HepG2 (cell line): Measurements from ENCODE around the gene MC1R. TPM values are rescaled to one million over a fixed set of nuclear protein-coding genes. Genes with fewer than 3 reads are reported as not detected.
A peak's percentile ranks its signal among the peaks of the same experiment; 100 is the strongest.

Experiments
- ARNT2 ChIP-seq: sonication (generic); formaldehyde crosslinking; IDR thresholded peaks from 2 replicates; pipeline ENCODE4 v1.8.0; 2022; ENCODE audit warnings: mild to moderate bottlenecking, low read depth, missing genetic modification reagents, moderate library complexity
- ATRX ChIP-seq: sonication (generic); formaldehyde crosslinking; IDR thresholded peaks from 2 replicates; pipeline ENCODE4 v1.4.0; 2020; ENCODE audit warnings: missing genetic modification reagents, borderline replicate concordance
- CENPX ChIP-seq: sonication (generic); formaldehyde crosslinking; IDR thresholded peaks from 2 replicates; pipeline ENCODE4 v1.9.0; 2021; ENCODE audit warnings: mild to moderate bottlenecking, missing genetic modification reagents, moderate library complexity
- FOXA1 ChIP-seq, 2 experiments: fragments of 450-650 bp in 1 of 2; sonication (generic) in 1 of 2; formaldehyde crosslinking in 1 of 2; IDR thresholded peaks; 2 replicates each; pipeline versions ENCODE4 v1.4.0 to v1.6.1; 2016 to 2020; ENCODE audit warnings: missing genetic modification reagents in 1 of 2
- HNRNPLL ChIP-seq: fragments of 200-400 bp; formaldehyde crosslinking; IDR thresholded peaks from 2 replicates; pipeline ENCODE4 v1.6.1; 2017; ENCODE audit warnings: mild to moderate bottlenecking, low read depth, low read length; ENCODE audit not compliant: poor library complexity, severe bottlenecking
- HOXA3 ChIP-seq: sonication (generic); formaldehyde crosslinking; IDR thresholded peaks from 2 replicates; pipeline ENCODE4 v1.5.0; 2020; ENCODE audit warnings: missing genetic modification reagents
- JARID2 ChIP-seq: sonication (generic); formaldehyde crosslinking; IDR thresholded peaks from 2 replicates; pipeline ENCODE4 v1.8.1; 2023; ENCODE audit warnings: missing genetic modification reagents, inconsistent platforms; ENCODE audit not compliant: insufficient replicate concordance
- POLR2G ChIP-seq: fragments of 200-400 bp; formaldehyde crosslinking; IDR thresholded peaks from 2 replicates; pipeline ENCODE4 v1.6.1; 2018; ENCODE audit warnings: mild to moderate bottlenecking, low read depth, low read length, moderate library complexity
- PRDM15 ChIP-seq: sonication (generic); formaldehyde crosslinking; IDR thresholded peaks from 2 replicates; pipeline ENCODE4 v1.4.0; 2020; ENCODE audit warnings: missing genetic modification reagents
- REST ChIP-seq, 2 experiments: IDR thresholded peaks; 2 replicates each; pipeline ENCODE4 v1.6.1; 2011 to 2012; ENCODE audit warnings: low read length in 2 of 2, borderline replicate concordance in 1 of 2, low read depth in 1 of 2, mild to moderate bottlenecking in 1 of 2, moderate library complexity in 1 of 2
- RFX3 ChIP-seq: IDR thresholded peaks from 2 replicates; pipeline ENCODE4 v1.6.1; 2016; ENCODE audit warnings: missing biosample characterization, missing genetic modification reagents
- SMARCC2 ChIP-seq: fragments of 450-650 bp; IDR thresholded peaks from 2 replicates; pipeline ENCODE4 v1.6.1; 2017; ENCODE audit warnings: antibody characterized with exemption, mild to moderate bottlenecking
- TGIF2 ChIP-seq: IDR thresholded peaks from 2 replicates; pipeline ENCODE4 v1.6.1; 2016; ENCODE audit warnings: control low read depth, missing compliant biosample characterization
- ZNF280B ChIP-seq: sonication (generic); formaldehyde crosslinking; IDR thresholded peaks from 2 replicates; pipeline ENCODE4 v1.5.0; 2020; ENCODE audit warnings: missing genetic modification reagents, mild to moderate bottlenecking, borderline replicate concordance
- ZNF333 ChIP-seq: sonication (generic); formaldehyde crosslinking; IDR thresholded peaks from 2 replicates; pipeline ENCODE4 v1.4.0; 2020; ENCODE audit warnings: mild to moderate bottlenecking, missing genetic modification reagents, borderline replicate concordance
- ZNF557 ChIP-seq: sonication (generic); formaldehyde crosslinking; IDR thresholded peaks from 2 replicates; pipeline ENCODE4 v1.4.0; 2020; ENCODE audit warnings: missing genetic modification reagents
- ZNF576 ChIP-seq: sonication (generic); formaldehyde crosslinking; IDR thresholded peaks from 2 replicates; pipeline ENCODE4 v1.4.0; 2020; ENCODE audit warnings: mild to moderate bottlenecking, missing genetic modification reagents
- ZNF619 ChIP-seq: sonication (generic); formaldehyde crosslinking; IDR thresholded peaks from 2 replicates; pipeline ENCODE4 v1.4.0; 2020; ENCODE audit warnings: mild to moderate bottlenecking, missing genetic modification reagents
- polyA plus RNA-seq, 8 experiments: library from polyadenylated mRNA; depleted of rRNA in 3 of 8; stranded (reverse) in 7 of 8; unstranded in 1 of 8; fragments of >200 nt; fragmentation: Illumina TruSeq in 4 of 8; extraction: Trizol in 4 of 8; gene quantifications; 2 replicates each; pipeline versions ENCODE4 v1.2.1 to v1.2.3, GENCODE V29; 2011 to 2016; ENCODE audit warnings: low read depth in 4 of 8, missing spikeins in 1 of 8, mixed read lengths in 1 of 8; ENCODE audit not compliant: insufficient read depth in 1 of 8
- total RNA-seq, 5 experiments: library from RNA; depleted of rRNA; stranded (reverse); fragments of >200 nt; fragmentation: Illumina TruSeq; extraction: Trizol; gene quantifications; 2 replicates each; pipeline ENCODE4 v1.2.3, GENCODE V29; 2016; ENCODE audit warnings: low read depth in 1 of 5

MC1R gene
- total and polyA plus RNA-seq, 2 of the 13 experiments (the other 11 are each of a cell fraction or from before 2014, with no cell fraction given): 9.1 to 14.8 TPM

- TF ChIP-seq REST (IDR thresholded peaks at IDR 0.05; ENCODE audit: borderline replicate concordance in 1 of 2, low read depth in 1 of 2, low read length in 2 of 2): peak in 1 of 2 experiments; percentile 90; a peak in 2 of 4 replicates
- TF ChIP-seq HOXA3: no peak
- no peak for TF ChIP-seq CENPX (CRISPR knock-in tag)
- TF ChIP-seq ZNF280B (CRISPR knock-in tag): 0 out of 2 replicates have a peak, but pooled peaks have one; percentile 26
- TF ChIP-seq TGIF2 (CRISPR knock-in tag): peak; percentile 41; the same call in 1 of the 2 replicates
- no peak for TF ChIP-seq PRDM15 (CRISPR knock-in tag)
- no peak for TF ChIP-seq FOXA1 (IDR thresholded peaks at IDR 0.05)
- 0 out of 2 replicates have a peak, but pooled peaks have one; percentile 17 for TF ChIP-seq FOXA1 (CRISPR knock-in tag; IDR thresholded peaks at IDR 0.05)
- TF ChIP-seq ARNT2: 0 out of 2 replicates have a peak, but pooled peaks have one; percentile 58
- no peak for TF ChIP-seq JARID2 (CRISPR knock-in tag)
- peak; percentile 21; the same call in 1 of the 2 replicates for TF ChIP-seq POLR2G
- no peak for TF ChIP-seq ZNF557 (CRISPR knock-in tag)
- TF ChIP-seq SMARCC2: no peak
- TF ChIP-seq ZNF619 (CRISPR knock-in tag): no peak
- TF ChIP-seq ZNF333 (CRISPR knock-in tag): peak; percentile 26; the same call in 1 of the 2 replicates
- peak; percentile 3 for TF ChIP-seq HNRNPLL
- TF ChIP-seq RFX3 (CRISPR knock-in tag): peak; percentile 80
- TF ChIP-seq ATRX: no peak
- TF ChIP-seq ZNF576 (CRISPR knock-in tag): 0 out of 2 replicates have a peak, but pooled peaks have one; percentile 64
Observed at GRCh38 chr16:89924297-89924924, 5.7 kb downstream of the MC1R start (continued).
